ENCODE measurements around the gene TXN. TPM values are rescaled to one million over a fixed set of nuclear protein-coding genes. Genes with fewer than 3 reads are reported as not detected.

The TXN gene
- total RNA-seq, 4 donors from 2014 or later: 97.6 to 295 (median 124) TPM

GRCh38 chr9:110257956-110258355, 1.6 kb upstream of the TXN start:
- Histone ChIP-seq H3K36me3 (no peaks in the 10 kb centered on the region), H3K27ac (peak overlapping the region; percentile 90 to 93), H3K4me1 (peaks cover 0 to 3% of the 10 kb centered on the region in 2 donors), H3K4me3 (no peak overlapping the region), H3K27me3 (no peaks in the 10 kb centered on the region), H3K9me3 (no peaks in the 10 kb centered on the region)
- TF ChIP-seq POLR2A (IDR thresholded peaks at IDR 0.05) (no peak), CTCF (IDR thresholded peaks at IDR 0.05) (no peak)
- intact Hi-C loops (cut with DNase I; ENCODE audit: low total_unique reads): no loop called here
- no peak for DNase-seq

GRCh38 chr9:110257097-110257841, 962 bp upstream of the TXN start:
- H3K27ac ChIP-seq: peak overlapping the region; percentile 90 to 93
- H3K36me3 ChIP-seq: no peaks in the 10 kb centered on the region
- intact Hi-C loops (cut with DNase I; ENCODE audit: low total_unique reads): no loop called here
- DNase-seq: peak; percentile 17 to 20
- H3K4me3 ChIP-seq: peak overlapping the region; percentile 85 to 88
- H3K27me3 ChIP-seq: no peaks in the 10 kb centered on the region
- no peaks in the 10 kb centered on the region for H3K9me3 ChIP-seq
- peaks cover 0 to 3% of the 10 kb centered on the region in 2 donors for H3K4me1 ChIP-seq
- TF ChIP-seq CTCF (IDR thresholded peaks at IDR 0.05) (no peak), POLR2A (IDR thresholded peaks at IDR 0.05) (no peak)

GRCh38 chr9:110255463-110256379, 586 bp downstream of the TXN start:
- Histone ChIP-seq H3K4me1 (peaks cover 0 to 3% of the 10 kb centered on the region in 2 donors), H3K9me3 (no peaks in the 10 kb centered on the region), H3K27me3 (no peaks in the 10 kb centered on the region), H3K4me3 (peak overlapping the region; percentile 85 to 88), H3K27ac (peak overlapping the region; percentile 90 to 93), H3K36me3 (no peaks in the 10 kb centered on the region)
- peak; percentile 39 to 49 for DNase-seq
- TF ChIP-seq POLR2A (IDR thresholded peaks at IDR 0.05) (peak in 1 of 2 donors; percentile 44), CTCF (IDR thresholded peaks at IDR 0.05) (no peak)
- intact Hi-C loops (cut with DNase I; ENCODE audit: low total_unique reads): no loop called here

GRCh38 chr9:110255034-110255462, 1.3 kb downstream of the TXN start:
- H3K4me1 ChIP-seq: peaks cover 0 to 3% of the 10 kb centered on the region in 2 donors
- H3K27me3 ChIP-seq: no peaks in the 10 kb centered on the region
- no peaks in the 10 kb centered on the region for H3K36me3 ChIP-seq
- intact Hi-C loops (cut with DNase I; ENCODE audit: low total_unique reads): no loop called here
- no peaks in the 10 kb centered on the region for H3K9me3 ChIP-seq
- H3K27ac ChIP-seq: peak overlapping the region; percentile 90 to 93
- DNase-seq: no peak
- peak overlapping the region; percentile 85 to 88 for H3K4me3 ChIP-seq
- no peak for TF ChIP-seq CTCF (IDR thresholded peaks at IDR 0.05)
- no peak for TF ChIP-seq POLR2A (IDR thresholded peaks at IDR 0.05)

All from uterus (tissue), 4 donors.